SHP77 (cell line): ENCODE results near the gene TM4SF20.
A peak's percentile ranks its signal among the peaks of the same experiment; 100 is the strongest.
"Not testable (repeated sequence)": the region's sequence is repeated elsewhere in the genome, so short reads cannot be mapped to it uniquely, and the experiment has no call there.

ENCODE experiments used
- DNase-seq, 2 experiments: peaks; one replicate each; lab custom pipeline; 2025; lab: John Stamatoyannopoulos, UW

The TM4SF20 gene

GRCh38 chr2:227398684-227399670 lies 19.9 kb upstream of the TM4SF20 start:
- no peak for DNase-seq

- no peak for DNase-seq
Measured at GRCh38 chr2:227397562-227397961, 18.5 kb upstream of the TM4SF20 start.

GRCh38 chr2:227395556-227395955 lies 16.4 kb upstream of the TM4SF20 start:
- DNase-seq, result no peak

GRCh38 chr2:227394401-227394800 lies 15.3 kb upstream of the TM4SF20 start:
- DNase-seq, result no peak

- no peak for DNase-seq
Measured at GRCh38 chr2:227390468-227391256, 11.6 kb upstream of the TM4SF20 start.

GRCh38 chr2:227389661-227390060 lies 10.6 kb upstream of the TM4SF20 start:
- no peak for DNase-seq

- DNase-seq, result no peak
Measured at GRCh38 chr2:227389231-227389630, 10.1 kb upstream of the TM4SF20 start.

GRCh38 chr2:227388537-227389011 lies 9.5 kb upstream of the TM4SF20 start:
- no peak for DNase-seq

GRCh38 chr2:227387583-227387982 lies 8.5 kb upstream of the TM4SF20 start, which contains the start of gene SCYGR1:
Gene SCYGR1, minus strand, starts transcription at chr2:227387949. Its CDS starts 0 bp downstream, at chr2:227387949.
- not testable (repeated sequence) for DNase-seq

GRCh38 chr2:227386630-227387029 lies 7.5 kb upstream of the TM4SF20 start:
- DNase-seq, result no peak

GRCh38 chr2:227383686-227384085 lies 4.6 kb upstream of the TM4SF20 start:
- DNase-seq, result no peak

- not testable (repeated sequence) for DNase-seq
Measured at GRCh38 chr2:227382241-227382835, 3.2 kb upstream of the TM4SF20 start.

- no peak for DNase-seq
Measured at GRCh38 chr2:227378371-227378782, 729 bp downstream of the TM4SF20 start.

GRCh38 chr2:227377467-227378351 lies 1.4 kb downstream of the TM4SF20 start:
- no peak for DNase-seq

GRCh38 chr2:227376656-227377396 lies 2.3 kb downstream of the TM4SF20 start:
- DNase-seq, result peak in 1 of 2 experiments; percentile 16

- DNase-seq, result no peak
Measured at GRCh38 chr2:227374158-227374557, 4.9 kb downstream of the TM4SF20 start.

- no peak for DNase-seq
Measured at GRCh38 chr2:227373389-227373788, 5.7 kb downstream of the TM4SF20 start.

- no peak for DNase-seq
Measured at GRCh38 chr2:227370791-227371312, 8.3 kb downstream of the TM4SF20 start.

- no peak for DNase-seq
Measured at GRCh38 chr2:227370092-227370491, 9.0 kb downstream of the TM4SF20 start.

GRCh38 chr2:227368574-227368973 lies 10.5 kb downstream of the TM4SF20 start:
- no peak for DNase-seq
